SJCRH30 (cell line): ENCODE results near the gene FBXL17. TPM values are rescaled to one million over a fixed set of nuclear protein-coding genes. Genes with fewer than 3 reads are reported as not detected.

ENCODE experiments used
- DNase-seq, 2 experiments: peaks; one replicate each; pipeline ENCODE4 v3.0.0-alpha.2; 2015 to 2020
- H3K27ac ChIP-seq: fragments of 250-450 bp; sonication (Bioruptor Pico); 2 replicates; pipeline ENCODE4 v1.5.1; 2020; ENCODE audit warnings: mild to moderate bottlenecking, moderate library complexity
- H3K27me3 ChIP-seq: fragments of 250-450 bp; sonication (Bioruptor Pico); 2 replicates; pipeline ENCODE4 v1.5.1; 2020; ENCODE audit warnings: mild to moderate bottlenecking, moderate library complexity
- H3K36me3 ChIP-seq: fragments of 250-450 bp; sonication (Bioruptor Pico); 2 replicates; pipeline ENCODE4 v1.5.1; 2020; ENCODE audit warnings: mild to moderate bottlenecking, moderate library complexity
- H3K4me1 ChIP-seq: fragments of 250-450 bp; sonication (Bioruptor Pico); 2 replicates; pipeline ENCODE4 v1.5.1; 2020; ENCODE audit warnings: mild to moderate bottlenecking, moderate library complexity
- H3K4me3 ChIP-seq: fragments of 250-450 bp; sonication (Bioruptor Pico); 2 replicates; pipeline ENCODE4 v1.5.1; 2020; ENCODE audit warnings: mild to moderate bottlenecking, moderate library complexity
- H3K9me3 ChIP-seq: fragments of 250-450 bp; sonication (Bioruptor Pico); replicated peaks from 2 replicates; pipeline ENCODE4 v1.5.1; 2020; ENCODE audit warnings: mild to moderate bottlenecking, moderate library complexity
- total RNA-seq: library from RNA; depleted of rRNA; stranded (reverse); fragments of >200 nt; shearing (Covaris generic); gene quantifications from 2 replicates; pipeline ENCODE4 v1.2.3, GENCODE V29; 2014

Gene FBXL17
- total RNA-seq, 1 experiment from 2014 or later: 7.1 TPM

DNA sequence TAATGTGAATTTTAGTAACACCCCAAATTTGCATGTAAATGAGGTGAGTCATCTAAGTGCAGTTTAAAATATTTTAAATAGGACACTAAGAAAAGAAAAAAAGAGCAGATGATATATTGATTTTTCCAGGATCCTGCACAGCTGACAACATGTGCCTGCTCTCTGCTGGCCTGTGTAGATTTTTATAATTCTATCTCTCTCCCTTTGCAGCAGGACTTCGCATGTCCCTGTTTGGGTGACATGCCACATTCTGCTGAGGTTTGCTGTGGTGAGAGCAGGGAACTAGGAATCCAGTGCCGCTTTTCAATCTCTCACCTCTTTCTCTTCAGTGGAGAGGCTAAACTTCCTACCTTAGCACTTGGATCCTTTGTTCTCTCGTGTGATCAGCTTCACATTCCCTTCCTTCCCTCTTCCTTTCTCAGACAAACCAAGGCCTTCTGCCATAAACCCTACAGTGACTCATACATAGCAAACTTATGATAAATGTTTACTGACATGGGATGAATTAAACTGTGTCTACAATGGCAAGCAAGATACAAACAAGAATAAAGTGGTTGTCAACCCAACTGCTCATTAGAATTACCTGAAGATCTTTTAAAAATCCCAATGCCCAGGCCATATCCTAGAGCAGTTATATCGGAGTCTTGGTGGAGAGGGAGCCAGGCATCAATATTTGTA is 512.3 kb downstream of the FBXL17 start:
- H3K4me3 ChIP-seq: no peak overlapping the region
- no peak for DNase-seq
- H3K9me3 ChIP-seq: no peaks in the 10 kb centered on the region
- no peak overlapping the region for H3K27ac ChIP-seq
- H3K4me1 ChIP-seq: peaks cover 3% of the 10 kb centered on the region; the same call in 1 of the 2 replicates
- H3K27me3 ChIP-seq: no peaks in the 10 kb centered on the region
- no peaks in the 10 kb centered on the region for H3K36me3 ChIP-seq

DNA sequence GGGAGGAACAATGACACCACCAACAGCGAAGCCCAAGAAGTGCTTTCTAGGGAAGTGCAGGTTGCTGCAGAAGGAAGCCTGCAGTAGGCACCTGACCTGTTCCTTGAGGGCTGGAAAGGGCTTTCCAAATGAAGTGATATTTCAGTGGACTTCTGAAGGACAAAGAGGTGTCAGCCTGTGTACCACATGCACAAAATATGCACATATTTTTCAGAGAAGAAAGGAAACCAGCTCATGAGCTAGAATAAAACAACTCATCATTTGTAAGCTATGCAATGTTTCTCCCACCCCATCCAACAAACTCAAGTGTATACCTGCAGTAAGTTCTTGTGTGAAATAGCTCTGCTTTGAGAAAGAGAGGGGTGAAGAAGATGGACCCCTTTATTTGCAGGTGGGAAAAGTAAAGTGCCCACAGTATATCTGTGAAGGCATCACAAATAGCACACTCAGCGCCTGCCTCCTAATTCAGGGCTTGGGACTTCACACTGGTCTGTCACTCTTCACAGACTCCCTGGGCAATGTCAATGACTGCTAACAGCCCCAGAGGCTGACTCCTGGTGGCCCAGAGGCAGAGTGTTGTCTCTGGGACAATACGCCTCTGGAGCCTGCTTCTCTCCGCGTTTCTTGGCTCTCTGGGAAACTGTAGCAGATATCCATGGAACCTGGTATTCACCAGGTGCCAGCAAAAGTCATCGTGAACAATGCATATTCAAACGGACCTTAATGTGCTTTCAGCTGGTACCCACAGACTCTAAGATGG is 513.1 kb downstream of the FBXL17 start:
- Histone ChIP-seq H3K27me3 (no peaks in the 10 kb centered on the region), H3K4me3 (no peak overlapping the region), H3K36me3 (no peaks in the 10 kb centered on the region), H3K4me1 (peaks cover 3% of the 10 kb centered on the region; the same call in 1 of the 2 replicates), H3K9me3 (no peaks in the 10 kb centered on the region), H3K27ac (no peak overlapping the region)
- no peak for DNase-seq

DNA sequence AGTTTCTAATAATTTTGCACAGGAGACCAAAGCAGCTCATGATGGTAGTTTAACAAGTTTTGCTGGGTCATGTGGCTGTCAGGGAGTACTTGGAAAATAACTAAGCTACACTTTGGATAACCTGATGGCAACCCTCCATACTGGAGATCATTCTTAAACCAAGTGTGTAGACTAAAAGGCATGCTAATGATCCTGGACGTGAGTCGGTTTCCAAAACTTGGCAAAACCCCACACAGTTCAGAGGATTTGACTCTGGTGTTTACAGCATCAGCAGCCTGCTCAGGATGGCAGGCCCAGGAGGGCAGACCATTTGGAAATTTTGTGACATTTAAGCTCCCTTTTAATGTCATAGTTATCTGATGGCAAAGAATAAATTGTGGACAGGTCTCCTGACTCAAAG is 514.6 kb downstream of the FBXL17 start:
- H3K4me1 ChIP-seq: peaks cover 3% of the 10 kb centered on the region; the same call in 1 of the 2 replicates
- H3K36me3 ChIP-seq: no peaks in the 10 kb centered on the region
- H3K9me3 ChIP-seq: no peaks in the 10 kb centered on the region
- DNase-seq: no peak
- H3K27ac ChIP-seq: no peak overlapping the region
- no peak overlapping the region for H3K4me3 ChIP-seq
- no peaks in the 10 kb centered on the region for H3K27me3 ChIP-seq

DNA sequence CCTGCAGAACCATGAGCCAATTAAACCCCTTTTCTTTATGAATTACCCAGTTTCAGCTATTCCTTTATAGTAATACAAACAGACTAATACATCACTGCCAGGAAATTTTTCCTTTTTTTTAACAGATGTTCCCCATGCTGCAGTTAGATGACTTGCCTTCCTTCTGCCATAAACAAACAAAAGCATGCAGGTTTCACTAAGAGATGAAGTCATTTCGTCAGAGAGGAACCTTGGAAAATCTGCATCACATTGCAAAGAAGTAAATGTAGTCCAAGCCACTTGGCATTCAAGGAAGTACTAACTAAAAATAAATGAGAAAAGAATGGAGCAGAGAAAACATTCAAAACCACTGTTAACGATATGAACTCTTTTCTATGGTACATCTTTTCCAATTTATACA is 517.1 kb downstream of the FBXL17 start:
- Histone ChIP-seq H3K4me1 (peaks cover 3% of the 10 kb centered on the region; the same call in 1 of the 2 replicates), H3K27ac (no peak overlapping the region), H3K4me3 (no peak overlapping the region), H3K36me3 (no peaks in the 10 kb centered on the region), H3K27me3 (no peaks in the 10 kb centered on the region), H3K9me3 (no peaks in the 10 kb centered on the region)
- no peak for DNase-seq

DNA sequence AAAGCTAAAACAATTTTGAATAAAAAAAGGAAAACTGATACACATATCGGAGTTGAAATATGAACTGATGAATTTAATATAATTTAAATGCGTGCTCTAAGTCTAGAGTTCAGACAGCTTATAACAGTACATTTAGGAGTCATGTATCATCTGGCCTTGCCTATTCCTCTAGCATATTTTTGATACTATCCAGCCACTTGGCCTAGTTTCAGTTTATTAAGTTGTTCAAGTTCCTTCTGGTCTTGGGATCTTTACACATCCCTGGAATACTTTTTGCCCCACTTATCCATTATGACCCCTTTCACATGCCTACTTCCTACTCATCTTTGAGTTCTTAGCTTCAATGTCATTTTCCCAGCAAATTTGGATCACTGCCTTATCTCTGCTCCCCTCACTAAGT is 518.8 kb downstream of the FBXL17 start:
- DNase-seq: no peak
- no peaks in the 10 kb centered on the region for H3K4me1 ChIP-seq
- H3K4me3 ChIP-seq: no peak overlapping the region
- no peak overlapping the region for H3K27ac ChIP-seq
- H3K27me3 ChIP-seq: no peaks in the 10 kb centered on the region
- H3K9me3 ChIP-seq: no peaks in the 10 kb centered on the region
- no peaks in the 10 kb centered on the region for H3K36me3 ChIP-seq

DNA sequence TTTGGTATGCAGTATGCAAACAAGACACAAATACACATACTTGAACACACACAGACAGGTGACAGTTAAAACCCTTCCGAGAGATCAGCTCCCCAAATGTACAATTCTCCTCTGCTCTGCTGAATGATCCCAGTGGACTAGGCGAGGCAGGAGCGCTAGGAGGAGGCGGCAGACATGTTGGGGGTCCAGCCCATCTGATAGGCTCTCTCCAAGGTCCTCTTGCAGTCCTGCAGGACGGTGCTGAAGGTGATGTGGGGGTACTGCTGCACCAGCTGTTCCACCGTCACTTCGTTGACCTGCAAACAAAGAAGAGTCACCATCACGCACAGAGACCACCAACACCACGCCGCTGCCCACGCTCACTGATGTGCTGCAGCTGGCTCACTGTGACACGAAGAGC is 520.3 kb downstream of the FBXL17 start:
- DNase-seq: no peak
- Histone ChIP-seq H3K4me3 (no peak overlapping the region), H3K9me3 (no peaks in the 10 kb centered on the region), H3K27ac (no peak overlapping the region), H3K27me3 (no peaks in the 10 kb centered on the region), H3K4me1 (no peaks in the 10 kb centered on the region), H3K36me3 (no peaks in the 10 kb centered on the region)

DNA sequence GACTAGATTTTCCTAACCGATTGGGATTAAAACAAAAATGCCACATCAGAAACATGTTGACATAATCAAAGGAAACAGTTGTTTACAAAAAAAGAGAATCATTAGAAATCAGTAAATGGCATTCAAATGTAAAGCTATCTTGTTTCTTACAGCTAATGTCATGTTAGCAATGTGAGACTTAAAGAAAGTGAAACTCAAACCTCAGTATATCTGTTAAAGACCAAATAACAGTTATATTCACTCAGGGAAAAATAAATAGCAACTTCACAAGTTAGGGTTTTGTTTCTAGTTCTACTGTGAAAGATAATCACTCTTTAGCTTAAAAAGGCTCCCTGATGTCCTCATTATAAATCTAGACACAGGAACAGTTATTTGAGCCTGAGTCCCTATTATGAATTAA is 521.9 kb downstream of the FBXL17 start:
- H3K4me1 ChIP-seq: no peaks in the 10 kb centered on the region
- no peak for DNase-seq
- H3K36me3 ChIP-seq: no peaks in the 10 kb centered on the region
- no peaks in the 10 kb centered on the region for H3K9me3 ChIP-seq
- no peak overlapping the region for H3K27ac ChIP-seq
- H3K4me3 ChIP-seq: no peak overlapping the region
- no peaks in the 10 kb centered on the region for H3K27me3 ChIP-seq

DNA sequence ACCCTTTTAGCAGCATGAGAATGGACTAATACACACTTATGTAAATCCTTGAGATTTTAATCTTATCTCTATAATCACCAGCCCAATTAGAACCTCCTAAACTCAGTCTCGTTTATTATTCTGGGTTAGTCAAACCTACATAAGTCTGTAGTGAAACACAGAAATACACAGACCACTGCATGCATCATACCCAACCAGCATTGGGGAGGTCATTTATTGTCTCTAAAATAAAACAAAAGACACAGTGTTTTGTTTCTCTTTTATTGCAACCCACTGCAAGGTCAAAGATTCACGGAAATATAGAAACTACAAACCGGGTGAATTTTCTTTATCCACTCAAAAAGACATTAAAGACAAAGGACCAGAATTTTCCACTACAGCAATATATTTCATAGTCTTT is 523.1 kb downstream of the FBXL17 start:
- Histone ChIP-seq H3K4me1 (peaks cover 9% of the 10 kb centered on the region), H3K27ac (no peak overlapping the region), H3K27me3 (no peaks in the 10 kb centered on the region), H3K36me3 (no peaks in the 10 kb centered on the region), H3K9me3 (no peaks in the 10 kb centered on the region), H3K4me3 (no peak overlapping the region)
- no peak for DNase-seq

DNA sequence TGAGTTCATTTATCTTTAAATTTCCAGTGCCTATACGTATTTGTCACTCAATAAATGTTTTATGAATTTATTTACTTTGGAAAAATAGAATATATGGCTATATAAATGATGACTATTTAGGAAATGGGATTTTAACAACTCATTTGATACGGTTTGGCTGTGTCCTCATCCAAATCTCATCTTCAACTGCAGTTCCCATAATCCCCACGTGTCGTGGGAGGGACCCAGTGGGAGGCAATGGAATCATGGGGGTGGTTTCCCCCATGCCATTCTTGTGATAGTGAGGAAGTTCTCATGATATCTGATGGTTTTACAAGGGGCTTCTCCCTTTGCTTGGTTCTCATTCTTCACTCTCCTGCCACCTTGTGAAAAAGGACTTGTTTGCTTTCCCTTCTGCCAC is 523.6 kb downstream of the FBXL17 start:
- no peak overlapping the region for H3K27ac ChIP-seq
- DNase-seq: no peak
- H3K27me3 ChIP-seq: no peaks in the 10 kb centered on the region
- H3K4me3 ChIP-seq: no peak overlapping the region
- peaks cover 12% of the 10 kb centered on the region for H3K4me1 ChIP-seq
- no peaks in the 10 kb centered on the region for H3K9me3 ChIP-seq
- no peaks in the 10 kb centered on the region for H3K36me3 ChIP-seq

DNA sequence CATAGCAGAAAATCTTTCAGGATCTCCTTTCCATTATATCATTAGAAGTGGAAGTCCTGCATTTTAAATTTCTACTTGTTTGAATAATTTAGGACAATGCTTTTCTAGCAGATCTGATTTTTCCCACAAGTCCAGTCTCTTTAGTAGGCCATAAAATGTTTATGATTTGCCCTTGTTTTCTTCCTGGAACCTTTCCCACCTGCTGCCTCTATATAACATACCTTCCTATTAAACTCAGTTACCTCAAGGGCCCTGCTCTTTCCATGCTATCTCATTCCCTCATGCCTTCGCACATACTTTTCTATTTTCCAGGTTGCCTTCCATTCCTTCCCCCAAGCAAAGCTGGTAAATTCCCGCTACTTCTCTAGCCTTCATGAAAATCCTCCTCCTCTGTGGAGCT is 524.1 kb downstream of the FBXL17 start:
- Histone ChIP-seq H3K4me1 (peaks cover 17% of the 10 kb centered on the region), H3K4me3 (no peak overlapping the region), H3K9me3 (no peaks in the 10 kb centered on the region), H3K27ac (no peak overlapping the region), H3K27me3 (no peaks in the 10 kb centered on the region), H3K36me3 (no peaks in the 10 kb centered on the region)
- no peak for DNase-seq

DNA sequence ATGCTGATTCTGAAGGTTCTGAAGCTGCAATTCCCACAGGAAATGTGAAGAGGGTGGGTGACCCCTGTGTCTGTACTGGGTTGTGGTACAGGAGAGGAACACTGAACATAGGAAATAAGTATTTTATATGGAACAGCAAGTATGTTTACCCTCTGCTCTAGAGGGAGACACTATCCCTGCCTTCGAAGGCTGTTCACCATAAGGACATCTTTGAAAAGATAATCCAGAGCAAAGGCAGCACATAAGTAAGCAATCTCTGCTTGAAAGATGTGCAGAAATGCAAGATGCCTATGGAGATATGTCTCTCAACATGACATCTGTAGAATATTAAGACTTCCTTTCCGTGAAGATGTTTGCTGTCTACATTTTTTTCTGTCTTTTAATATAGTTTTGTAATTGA is 526.7 kb downstream of the FBXL17 start:
- DNase-seq: peak in 1 of 2 experiments; percentile 19
- no peaks in the 10 kb centered on the region for H3K36me3 ChIP-seq
- H3K9me3 ChIP-seq: no peaks in the 10 kb centered on the region
- H3K4me1 ChIP-seq: peaks cover 20% of the 10 kb centered on the region
- no peak overlapping the region for H3K27ac ChIP-seq
- H3K4me3 ChIP-seq: no peak overlapping the region
- no peaks in the 10 kb centered on the region for H3K27me3 ChIP-seq

DNA sequence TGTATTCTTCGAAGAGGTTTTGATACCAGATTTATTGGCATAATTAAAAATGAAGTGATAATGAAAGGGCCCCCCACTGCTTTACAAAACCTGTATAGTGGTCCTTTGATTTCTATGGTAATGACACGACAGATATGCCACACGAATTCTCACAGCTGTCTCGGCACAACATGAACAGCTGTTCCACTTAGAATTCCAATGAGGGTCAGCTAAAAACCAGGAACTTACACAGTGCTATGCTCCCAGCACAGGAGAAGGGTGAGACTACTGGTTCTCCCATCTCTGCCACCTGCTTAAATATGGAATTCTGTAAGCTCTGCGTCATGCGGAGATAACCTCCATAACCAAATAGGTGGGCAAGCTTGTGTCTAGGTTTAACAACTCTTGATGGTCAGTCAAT is 528.2 kb downstream of the FBXL17 start:
- Histone ChIP-seq H3K4me1 (peaks cover 20% of the 10 kb centered on the region), H3K27ac (peak overlapping the region; percentile 70), H3K36me3 (no peaks in the 10 kb centered on the region), H3K4me3 (no peak overlapping the region), H3K9me3 (no peaks in the 10 kb centered on the region), H3K27me3 (no peaks in the 10 kb centered on the region)
- DNase-seq: peak; percentile 84 to 94

DNA sequence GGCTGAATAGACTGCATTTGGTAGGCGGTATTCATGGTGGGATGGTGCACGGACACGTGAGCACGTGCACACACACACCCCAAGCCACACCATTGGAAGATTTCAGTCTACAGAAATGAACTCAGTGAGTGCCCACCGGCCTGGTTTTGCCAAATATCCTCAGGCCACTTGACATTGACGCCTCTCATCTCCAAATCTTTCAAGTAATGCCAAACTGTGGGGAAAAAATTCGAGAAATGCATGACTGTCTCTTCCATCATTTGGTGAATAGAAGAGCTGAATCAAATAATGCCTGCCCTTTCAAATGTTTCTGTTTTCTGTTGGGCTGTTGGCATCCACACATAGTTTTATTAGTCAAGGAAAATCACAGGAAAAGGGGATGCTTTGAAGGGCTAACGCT is 528.9 kb downstream of the FBXL17 start:
- Histone ChIP-seq H3K36me3 (no peaks in the 10 kb centered on the region), H3K27me3 (no peaks in the 10 kb centered on the region), H3K27ac (peak overlapping the region; percentile 70)

DNA sequence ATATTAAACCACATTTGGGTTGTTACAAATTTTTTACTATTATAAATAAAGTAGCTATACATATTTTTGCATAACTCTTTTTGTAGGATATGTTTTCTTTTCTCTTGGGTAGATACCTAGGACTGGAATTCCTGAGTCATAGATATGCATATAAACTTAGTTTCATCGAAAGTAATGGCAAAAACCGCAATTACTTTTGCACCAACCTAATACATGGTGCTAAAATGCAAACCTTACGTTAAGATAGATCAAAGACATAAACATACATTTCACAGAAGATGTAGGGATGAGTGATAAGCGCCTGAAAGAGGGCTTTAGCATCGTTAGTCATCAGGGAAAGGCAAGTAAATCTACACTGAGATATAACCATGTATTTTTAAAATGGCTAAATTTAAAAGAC is 532.8 kb downstream of the FBXL17 start:
- DNase-seq: no peak
- no peaks in the 10 kb centered on the region for H3K36me3 ChIP-seq
- H3K27me3 ChIP-seq: no peaks in the 10 kb centered on the region
- H3K4me1 ChIP-seq: peaks cover 14% of the 10 kb centered on the region
- H3K4me3 ChIP-seq: no peak overlapping the region
- no peaks in the 10 kb centered on the region for H3K9me3 ChIP-seq
- H3K27ac ChIP-seq: no peak overlapping the region

More for the DNA sequence above, 528.9 kb downstream of the FBXL17 start:
- Histone ChIP-seq H3K9me3 (no peaks in the 10 kb centered on the region), H3K4me3 (no peak overlapping the region), H3K4me1 (peaks cover 20% of the 10 kb centered on the region)
- DNase-seq: peak in 1 of 2 experiments; percentile 18

DNA sequence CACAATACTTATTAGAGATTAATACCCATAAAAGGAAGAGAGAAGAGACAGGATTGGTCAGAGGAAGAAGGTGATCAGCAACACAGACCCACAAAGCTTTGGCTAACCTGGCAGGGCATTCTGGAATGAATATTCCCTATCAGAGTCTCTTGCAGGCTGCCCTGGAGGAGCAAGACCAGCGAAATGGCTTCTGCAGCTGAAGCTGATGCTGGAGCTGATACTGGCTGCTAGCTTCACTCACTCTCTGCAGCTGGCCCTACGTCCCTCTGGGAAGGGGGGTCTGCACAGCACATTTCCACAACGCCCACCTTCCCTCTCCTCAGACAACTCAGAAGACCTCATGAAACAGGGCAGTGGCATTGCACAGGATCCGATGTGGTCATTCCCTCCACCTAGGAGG is 541.3 kb downstream of the FBXL17 start:
- Histone ChIP-seq H3K4me3 (no peak overlapping the region), H3K4me1 (no peaks in the 10 kb centered on the region)

DNA sequence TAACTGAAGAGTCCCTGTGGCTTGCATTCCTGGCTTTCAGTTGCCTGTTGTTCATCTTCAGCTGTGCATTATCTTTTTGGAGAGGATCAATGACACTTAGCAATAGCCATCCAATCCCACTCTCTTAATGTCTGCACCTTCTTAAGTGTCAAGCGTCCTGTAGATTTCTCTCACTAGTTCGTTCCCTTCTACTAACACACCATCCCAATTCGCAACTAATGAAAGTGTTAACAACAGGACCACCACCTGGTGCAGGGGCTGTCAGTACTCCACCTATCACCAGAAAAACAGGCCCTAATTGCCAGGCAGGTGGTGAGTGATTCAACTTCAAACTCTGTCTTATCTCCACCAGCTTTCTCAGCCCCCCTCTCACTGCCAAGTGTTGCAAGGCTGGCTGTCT is 541.7 kb downstream of the FBXL17 start:
- no peaks in the 10 kb centered on the region for H3K27me3 ChIP-seq

More for the DNA sequence above, 541.3 kb downstream of the FBXL17 start:
- Histone ChIP-seq H3K36me3 (no peaks in the 10 kb centered on the region), H3K9me3 (no peaks in the 10 kb centered on the region), H3K27ac (no peak overlapping the region), H3K27me3 (no peaks in the 10 kb centered on the region)
- DNase-seq: no peak

More for the DNA sequence above, 541.7 kb downstream of the FBXL17 start:
- Histone ChIP-seq H3K4me1 (no peaks in the 10 kb centered on the region), H3K4me3 (no peak overlapping the region), H3K27ac (no peak overlapping the region), H3K36me3 (no peaks in the 10 kb centered on the region), H3K9me3 (no peaks in the 10 kb centered on the region)
- no peak for DNase-seq
